Measurements from ENCODE around the gene GNG7.

GRCh38 chr19:2495651-2496316 lies 206.7 kb downstream of the GNG7 start:
- TF ChIP-seq, protein P1, sequence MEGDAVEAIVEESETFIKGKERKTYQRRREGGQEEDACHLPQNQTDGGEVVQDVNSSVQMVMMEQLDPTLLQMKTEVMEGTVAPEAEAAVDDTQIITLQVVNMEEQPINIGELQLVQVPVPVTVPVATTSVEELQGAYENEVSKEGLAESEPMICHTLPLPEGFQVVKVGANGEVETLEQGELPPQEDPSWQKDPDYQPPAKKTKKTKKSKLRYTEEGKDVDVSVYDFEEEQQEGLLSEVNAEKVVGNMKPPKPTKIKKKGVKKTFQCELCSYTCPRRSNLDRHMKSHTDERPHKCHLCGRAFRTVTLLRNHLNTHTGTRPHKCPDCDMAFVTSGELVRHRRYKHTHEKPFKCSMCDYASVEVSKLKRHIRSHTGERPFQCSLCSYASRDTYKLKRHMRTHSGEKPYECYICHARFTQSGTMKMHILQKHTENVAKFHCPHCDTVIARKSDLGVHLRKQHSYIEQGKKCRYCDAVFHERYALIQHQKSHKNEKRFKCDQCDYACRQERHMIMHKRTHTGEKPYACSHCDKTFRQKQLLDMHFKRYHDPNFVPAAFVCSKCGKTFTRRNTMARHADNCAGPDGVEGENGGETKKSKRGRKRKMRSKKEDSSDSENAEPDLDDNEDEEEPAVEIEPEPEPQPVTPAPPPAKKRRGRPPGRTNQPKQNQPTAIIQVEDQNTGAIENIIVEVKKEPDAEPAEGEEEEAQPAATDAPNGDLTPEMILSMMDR (IDR thresholded peaks at IDR 0.05; ENCODE audit: insufficient read depth, low read depth, low read length): no peak
- TF ChIP-seq EZH2 (IDR thresholded peaks at IDR 0.05; ENCODE audit: insufficient read depth, low read length): no peak

Measured in astrocyte (in vitro differentiated cells and primary cell).